Anterior cingulate cortex (tissue), 58 donors: ENCODE results near the gene PLXNA2.

Experiments used
- DNase-seq, 58 donors: peaks; one replicate each; lab custom pipeline; 2025; lab: John Stamatoyannopoulos, UW

Gene PLXNA2

DNA sequence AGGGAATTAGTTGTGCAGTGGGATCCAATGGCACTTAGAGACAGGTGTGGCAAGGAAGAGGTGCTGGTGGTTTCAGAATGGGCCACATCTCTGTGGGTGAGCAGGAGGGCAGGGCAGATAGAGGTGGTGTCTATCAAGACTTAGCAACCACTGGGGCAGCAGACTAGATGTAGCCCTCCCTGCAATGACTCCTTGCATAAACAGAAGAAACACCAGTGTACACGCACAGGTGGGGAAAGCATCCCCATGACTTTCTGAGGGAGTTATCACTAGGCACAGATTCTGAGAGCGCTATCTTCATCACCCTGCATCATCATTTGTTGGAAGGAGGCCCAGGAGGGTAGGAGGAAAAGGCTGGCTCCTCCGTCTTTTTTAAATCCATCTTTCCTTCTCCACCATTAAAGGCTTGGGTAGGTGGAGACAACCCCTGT is 58.4 kb downstream of the PLXNA2 start:
- peak in 7 of 58 donors; percentile 14 to 57 (median 17) for DNase-seq

DNA sequence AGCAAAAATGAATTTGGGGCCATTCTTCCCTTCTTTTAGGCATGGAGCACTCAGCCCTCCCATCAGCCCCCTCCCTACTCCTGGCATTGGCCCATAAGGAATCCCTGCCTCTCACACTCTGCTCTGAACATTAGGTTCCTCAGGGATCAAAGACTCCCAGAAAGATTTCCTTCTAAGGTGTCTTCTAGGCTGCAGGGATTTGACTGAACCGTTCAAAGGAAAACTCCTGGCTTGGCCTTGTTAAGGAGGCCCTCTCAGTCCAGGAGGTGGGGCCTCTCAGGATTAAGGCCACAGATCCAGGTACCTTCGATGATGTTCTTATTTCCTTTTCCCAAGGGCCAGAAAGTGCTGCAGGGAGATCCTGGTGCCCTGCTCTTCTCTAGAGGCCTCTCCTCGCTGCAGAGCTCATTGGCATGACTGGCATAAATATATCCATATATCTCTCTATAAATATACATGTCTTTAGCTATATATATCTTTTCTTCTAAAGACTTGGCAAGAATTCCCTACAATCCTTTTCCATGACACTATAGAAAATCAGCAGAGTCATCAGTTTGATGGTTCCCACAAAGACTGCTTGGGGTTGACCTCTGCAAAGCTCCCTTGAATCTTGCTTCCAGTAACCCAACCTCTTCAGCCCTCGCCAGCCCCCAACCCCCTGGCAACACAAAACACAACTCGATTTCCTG is 59.1 kb downstream of the PLXNA2 start:
- DNase-seq = no peak

DNA sequence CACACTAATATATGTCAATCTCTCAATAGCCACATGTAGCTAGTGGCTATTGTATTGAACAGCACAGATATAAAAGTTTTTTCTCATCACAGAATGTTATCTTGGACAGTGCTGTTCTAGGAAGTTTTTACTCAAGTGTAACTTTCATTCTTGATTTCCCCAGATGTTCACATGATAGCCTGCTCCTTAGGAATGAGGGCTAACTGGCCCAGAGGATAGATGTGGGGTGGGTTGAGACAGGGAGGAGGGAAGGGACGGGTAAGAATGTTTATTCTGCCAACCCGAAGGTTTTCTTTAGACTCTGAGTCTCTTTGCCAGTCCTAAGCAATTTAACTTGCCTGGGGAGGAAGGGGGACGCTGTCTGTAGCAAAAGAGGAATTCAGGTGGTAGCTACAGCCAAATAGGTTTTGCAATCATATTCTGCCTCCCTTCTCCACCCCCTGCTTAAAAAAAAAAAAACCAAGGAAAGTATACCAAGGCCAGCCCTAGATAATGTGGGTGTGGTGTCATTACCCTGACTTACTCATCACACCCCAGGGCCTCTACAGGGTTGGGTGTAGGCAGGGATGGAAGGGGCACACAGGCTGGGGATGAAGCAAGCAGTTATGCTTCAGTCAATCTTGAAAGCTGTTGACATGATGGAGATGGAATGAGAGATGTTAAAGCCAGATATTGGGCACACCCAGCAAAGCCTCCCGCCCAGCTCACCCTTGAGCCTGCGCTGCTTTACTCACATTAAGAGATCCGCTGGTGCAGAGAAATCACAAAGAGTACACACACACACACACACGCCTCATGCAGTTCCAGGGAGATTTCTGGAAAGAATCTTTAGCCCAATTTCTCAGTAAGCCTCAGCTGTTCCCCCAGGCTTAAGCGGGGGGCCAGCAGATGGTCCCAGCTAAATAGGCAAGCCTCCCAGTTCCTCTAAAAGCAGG is 59.9 kb downstream of the PLXNA2 start:
- peak in 2 of 58 donors; percentile 10 to 20 for DNase-seq

DNA sequence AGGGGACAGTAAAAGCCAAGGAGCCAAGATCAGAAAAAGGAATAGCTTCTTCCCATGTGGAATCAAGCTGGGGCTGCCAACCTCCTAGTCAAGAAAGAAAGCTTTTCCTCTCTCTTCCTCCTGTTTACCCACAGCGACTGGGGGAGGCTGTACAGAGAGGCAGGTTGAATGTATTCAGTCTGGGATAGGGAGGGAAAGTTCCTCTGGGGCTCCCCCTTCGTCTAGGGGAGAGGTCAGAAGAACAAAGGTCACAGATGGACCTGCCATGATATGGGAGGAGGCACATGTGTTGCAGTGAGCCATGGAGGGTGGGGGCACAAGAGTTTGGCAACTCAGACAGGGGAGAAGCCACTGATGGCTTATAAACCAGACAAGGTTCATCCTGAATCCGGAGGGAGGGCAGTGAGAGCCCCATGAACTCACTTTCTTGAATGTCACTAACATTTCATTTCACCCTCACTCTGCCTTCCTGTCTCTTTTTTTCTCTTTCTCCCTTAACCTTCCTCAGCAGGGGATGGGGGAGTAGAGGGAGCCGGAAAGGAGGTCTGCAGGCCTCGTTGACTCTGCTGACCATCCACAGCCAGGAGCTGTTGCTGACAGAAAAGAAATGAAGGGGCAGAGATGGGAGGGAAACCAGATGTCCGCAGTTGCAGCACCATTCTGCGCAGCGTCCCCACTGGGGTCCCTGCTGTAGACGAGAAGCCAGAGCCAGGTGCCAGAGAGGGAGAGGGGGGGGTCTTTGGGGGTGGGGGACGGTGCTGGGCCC is 61.1 kb downstream of the PLXNA2 start:
- no peak for DNase-seq

DNA sequence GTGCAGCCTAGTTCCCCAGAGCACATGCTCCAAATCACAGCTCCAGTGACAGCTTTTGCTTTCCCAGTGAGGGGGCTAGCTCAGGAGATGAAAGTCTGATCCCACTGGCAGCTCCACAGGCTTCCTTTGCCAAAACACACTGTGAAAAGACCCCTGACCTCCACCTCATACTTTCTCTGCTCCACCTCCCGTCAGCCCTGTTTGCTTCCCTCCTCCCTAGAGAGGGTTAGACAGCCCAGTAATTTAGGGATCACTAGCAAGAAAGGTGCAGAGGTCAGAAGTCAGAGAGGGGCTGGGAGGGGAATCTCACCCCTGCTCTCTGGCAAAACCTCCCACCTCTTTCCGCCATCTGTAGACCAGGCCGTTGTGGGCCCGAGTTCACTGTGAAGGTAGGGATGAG is 62.8 kb downstream of the PLXNA2 start:
- no peak for DNase-seq

DNA sequence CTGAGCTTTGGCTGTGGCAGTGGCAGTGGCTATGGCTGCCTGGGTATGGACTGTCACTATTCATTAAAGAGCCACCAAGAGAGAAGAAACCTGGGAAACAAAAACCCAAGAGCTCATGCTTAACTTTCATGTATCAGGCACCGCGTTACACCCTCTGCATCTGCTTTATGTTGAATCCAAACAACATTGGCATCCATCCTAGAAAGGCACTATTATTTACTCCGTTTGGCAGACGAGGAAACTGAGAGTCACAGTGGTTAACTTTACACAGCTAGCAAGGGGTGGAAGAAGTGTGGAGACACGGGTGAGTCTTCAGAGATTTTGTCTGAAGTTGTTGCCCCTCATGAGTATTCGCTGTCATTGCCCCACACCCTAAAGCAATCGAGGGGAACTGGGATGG is 63.8 kb downstream of the PLXNA2 start:
- DNase-seq = no peak

DNA sequence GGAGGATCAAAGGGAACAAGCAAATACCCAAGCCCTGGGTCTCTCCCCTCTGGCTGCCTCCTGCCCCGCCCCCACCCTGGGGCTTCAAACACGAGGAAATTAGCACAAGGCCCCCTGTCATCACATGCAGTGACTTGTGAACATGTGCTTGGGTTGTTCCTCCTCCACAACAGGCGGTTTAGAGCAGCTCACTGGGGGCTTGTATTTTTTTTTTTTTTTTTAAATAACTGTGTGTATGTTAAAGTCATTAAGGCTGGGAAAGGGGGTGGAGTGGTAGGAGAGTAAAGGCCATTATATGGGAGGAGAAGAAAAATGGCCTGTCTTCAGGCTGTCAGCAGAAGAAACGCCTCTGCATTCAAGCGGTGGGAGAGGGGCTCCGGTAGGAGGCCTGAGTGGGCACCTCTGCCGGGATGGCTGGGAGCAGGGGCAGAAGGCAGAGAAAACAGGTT is 64.2 kb downstream of the PLXNA2 start:
- no peak for DNase-seq

DNA sequence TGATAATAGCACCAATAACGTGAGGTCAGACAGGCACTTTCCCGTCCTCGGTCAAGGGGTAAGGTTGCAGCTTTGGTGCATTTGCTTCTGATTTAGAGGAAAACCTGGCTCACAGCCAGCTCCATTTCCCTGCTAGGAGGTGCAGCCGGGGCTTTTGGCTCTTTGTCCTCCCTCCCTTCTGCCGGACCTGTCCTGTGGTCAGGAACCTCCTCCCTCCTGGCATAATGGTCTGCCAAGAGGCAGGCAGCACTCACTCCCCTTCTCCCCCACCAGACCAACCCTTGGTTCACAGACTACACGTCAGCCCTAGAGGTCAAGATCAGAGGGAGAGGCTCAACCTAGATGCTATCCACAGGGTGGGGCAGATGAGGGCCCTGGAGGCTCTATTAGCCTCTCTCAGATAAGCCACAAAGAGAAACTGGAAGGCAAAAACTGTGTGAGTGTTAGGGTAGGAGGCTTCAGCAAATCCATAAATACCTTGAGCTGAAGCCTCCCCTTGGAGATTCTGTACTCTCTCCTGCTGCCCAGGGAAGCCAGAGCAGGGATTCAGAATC is 64.8 kb downstream of the PLXNA2 start:
- DNase-seq = peak in 1 of 58 donors; percentile 12

DNA sequence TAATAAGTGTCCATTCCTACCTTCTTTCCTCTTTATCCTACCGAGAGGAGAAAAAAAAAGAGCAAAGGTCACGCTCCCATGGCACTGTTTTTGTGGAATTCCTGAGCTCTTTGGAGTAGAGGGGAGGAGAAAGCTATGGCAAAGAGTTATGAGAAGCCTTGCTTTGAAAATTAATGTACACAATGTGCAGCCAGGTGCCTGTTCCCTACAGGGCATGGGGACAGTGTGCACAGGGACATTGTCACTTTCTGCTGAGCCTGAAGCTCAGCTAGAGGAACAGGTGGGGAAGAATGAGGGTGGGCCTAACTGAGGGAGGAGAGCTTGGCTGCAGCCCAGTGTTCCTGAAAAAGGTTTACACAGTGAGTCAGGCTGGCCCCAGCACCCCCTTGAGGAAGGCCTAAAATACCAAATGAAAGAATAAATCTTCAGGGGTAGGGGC is 66.1 kb downstream of the PLXNA2 start:
- peak in 11 of 58 donors; percentile 9 to 64 (median 36) for DNase-seq

DNA sequence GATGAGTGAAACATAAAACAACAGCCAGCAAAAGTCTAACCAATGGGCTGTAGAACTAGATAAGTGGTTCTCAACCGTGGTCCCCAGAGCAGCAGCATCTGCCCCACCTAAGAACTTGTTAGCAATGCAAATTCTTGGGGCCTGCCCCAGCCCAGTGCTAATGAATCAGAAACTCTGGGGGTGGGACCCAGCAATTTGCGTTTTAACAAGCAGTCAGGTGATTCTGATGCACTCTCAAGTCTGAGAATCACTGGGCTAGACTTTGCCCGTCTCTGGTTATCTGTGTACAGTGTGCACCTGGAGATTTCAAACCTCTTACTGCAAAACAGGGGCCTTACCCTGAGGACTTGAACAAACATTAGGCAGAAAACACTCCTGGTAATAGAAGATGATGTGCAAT is 66.5 kb downstream of the PLXNA2 start:
- no peak for DNase-seq

DNA sequence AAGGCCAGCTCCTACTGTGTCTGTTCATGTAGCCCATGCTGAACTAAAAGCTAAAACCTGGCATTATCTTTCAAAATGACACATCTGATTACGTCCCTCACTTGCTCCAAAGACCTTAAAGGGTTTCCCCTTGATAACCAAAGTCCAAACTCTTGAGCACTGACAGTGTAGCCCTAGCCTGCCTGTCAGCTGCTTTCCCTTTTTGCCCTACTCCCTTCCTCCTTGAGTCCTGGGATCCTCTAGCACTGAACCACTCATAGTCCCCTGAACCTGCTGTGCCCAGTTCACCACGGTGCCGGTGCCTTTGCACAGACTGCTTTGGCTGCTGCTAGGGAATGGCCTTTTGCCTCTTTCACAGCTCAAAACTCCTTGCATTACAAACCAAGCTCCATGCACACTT is 67.5 kb downstream of the PLXNA2 start:
- no peak for DNase-seq

DNA sequence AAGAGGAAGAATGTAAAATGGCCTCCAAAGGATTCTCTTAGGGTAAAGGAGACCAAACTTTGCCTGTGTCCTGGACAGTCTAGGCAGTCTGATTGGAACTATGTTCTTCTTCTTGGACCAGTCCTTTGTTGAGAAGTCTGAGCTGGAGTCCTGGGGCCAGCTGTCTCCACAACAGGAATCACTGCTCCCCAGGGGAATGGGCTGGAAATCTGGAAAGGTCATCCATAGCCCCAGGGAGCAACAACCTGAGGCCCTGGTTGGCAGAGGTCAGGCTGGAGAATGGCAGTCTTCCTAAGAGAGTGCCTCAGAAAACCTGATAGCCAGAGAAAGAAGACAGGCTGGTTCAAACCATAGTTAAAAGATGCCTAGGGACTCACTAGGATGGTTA is 68.7 kb downstream of the PLXNA2 start:
- DNase-seq = no peak

DNA sequence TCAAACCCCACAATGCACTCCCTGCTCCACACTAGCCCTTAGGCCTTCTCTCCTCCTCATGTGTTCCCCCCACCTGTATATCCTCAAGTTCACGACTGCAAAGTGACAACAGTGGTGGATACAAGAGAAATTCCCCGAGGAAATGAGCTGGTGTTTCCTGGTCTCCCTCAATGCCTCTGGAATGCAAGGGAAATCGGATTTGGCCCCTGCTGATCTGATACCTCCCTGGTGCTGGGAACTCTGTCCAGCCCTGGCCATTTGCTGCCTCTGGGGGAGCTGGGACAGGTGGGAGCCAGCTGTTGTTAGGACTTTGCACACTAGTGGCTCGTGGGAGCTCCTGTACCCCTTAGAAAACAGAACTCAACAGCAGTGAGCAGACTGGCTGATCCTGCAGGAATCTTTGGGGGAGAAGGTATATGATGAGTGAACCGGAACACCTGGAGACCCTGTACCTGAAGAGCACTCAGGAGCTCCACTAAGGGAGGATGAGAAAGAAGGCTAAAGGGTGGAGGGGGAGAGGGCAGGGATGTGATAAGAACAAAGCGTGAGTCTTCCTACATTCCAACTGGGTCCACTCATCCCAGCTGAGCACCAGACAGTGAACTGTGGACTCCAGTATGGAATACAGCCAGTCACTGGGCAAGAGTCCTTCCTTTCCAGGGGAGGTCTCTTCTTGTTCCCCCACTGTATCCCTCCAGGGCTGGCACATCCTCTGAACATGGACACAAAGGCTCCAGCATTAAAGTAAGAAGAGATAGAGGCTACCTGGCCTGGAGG is 69.3 kb downstream of the PLXNA2 start:
- DNase-seq = no peak

DNA sequence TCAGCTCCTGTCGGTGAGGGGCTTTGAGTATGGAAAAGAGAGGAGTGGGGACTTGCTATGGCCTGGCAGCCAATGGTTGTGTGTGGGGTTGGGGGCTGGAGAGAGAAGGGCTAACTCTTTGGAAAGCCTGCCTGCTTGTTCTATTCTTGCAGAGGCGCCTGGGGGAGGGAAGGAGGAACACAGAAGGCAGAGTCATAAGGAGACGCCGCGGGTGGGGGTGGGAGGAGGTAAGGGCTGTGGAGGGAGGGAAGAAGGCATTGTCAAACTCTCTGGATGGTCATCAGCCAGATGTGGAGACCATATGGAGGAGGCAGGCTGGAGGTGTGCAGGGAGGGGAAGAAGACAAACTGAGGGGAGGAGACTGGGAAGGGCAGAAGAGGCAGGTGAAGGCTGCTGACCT is 70.0 kb downstream of the PLXNA2 start:
- peak in 17 of 58 donors; percentile 11 to 78 (median 43) for DNase-seq

DNA sequence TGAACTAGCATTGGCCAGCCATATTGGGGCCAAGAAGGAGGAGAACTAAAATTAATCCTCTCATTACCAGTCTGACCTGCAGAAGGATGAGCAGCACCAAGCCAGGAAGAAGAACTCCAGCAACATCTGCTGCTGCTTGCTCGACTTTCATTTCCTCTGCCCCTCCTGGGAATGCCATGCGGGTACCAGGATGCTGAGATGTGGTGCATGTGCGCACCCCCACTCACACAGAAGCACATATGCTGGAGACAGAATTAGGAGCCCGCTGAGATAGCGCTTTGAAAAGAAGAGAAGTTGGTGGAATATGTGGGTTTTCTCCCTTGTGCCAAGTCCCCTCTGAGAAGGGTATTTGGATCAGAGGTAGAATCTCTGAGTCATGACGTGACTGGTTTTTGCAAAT is 70.4 kb downstream of the PLXNA2 start:
- DNase-seq = peak in 13 of 58 donors; percentile 15 to 78 (median 43)

DNA sequence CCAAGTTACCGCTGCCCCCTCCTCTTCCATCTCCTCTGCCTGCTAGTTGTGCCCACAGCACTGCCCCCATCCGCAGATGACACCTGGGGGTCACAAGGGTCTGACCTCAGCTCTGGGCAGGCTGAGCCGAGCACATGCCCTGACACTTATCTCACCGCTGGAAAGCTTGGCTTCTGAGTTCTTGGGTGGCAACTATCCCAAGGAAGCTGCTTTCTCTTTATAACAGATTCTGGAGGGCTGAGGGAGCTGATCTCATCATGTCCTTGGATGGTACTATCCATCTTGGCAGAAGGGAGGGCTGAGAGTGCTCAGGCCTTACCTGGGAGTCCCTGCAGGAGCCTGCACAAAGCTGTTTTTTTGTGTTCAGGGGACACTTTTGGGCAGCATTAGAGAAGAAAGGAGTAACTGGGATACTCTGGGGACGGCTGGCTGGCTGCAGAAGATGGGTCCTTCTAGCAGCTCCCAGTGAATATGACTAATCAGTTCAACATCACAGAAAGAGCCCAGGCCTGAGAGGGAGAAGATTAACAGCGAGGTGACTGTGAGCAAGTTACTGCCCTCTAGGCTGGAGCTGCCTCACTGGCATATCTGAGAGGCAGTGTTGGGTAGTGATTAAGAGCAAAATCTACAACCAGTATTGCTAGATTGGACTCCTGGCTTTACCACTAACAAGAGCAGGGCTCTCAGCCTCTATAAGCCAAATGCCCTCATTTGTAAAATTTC is 71.6 kb downstream of the PLXNA2 start:
- DNase-seq = peak in 1 of 58 donors; percentile 11

DNA sequence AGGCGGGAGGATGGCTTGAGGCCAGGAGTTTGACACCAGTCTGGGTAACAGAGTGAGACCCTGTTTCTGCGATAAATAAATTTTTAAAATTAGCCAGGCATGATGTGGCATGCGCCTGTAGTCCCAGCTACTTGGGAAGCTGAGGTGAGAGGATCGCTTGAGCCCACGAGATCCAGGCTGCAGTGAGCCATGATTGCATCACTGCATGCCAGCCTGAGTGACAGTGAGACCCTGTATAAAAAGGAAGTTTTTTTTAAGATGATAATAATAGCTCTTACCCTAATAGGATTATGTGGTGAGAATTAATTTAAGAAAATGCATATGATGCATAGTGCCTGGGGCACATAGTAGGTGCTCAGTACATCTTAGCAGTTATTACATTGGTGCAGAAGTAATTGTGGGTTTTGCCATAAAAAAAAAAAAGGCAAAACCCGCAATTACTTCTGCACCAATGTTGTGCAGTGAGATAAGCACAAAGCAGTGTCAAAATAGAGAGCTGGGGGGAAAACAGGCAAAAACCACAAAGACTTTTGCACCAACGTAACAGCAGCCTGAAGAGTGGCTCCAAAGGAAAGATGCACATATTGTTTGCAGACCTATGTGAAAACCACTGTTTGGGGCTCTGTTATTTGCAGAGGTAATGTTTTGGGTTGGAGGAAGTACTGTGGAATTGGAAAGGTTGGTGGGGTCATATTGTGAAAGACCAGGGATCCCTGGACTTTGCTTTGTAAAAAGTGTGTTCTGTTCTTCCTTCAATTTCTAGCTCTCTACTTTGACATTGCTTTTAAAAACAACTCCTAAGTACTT is 72.4 kb downstream of the PLXNA2 start:
- no peak for DNase-seq

DNA sequence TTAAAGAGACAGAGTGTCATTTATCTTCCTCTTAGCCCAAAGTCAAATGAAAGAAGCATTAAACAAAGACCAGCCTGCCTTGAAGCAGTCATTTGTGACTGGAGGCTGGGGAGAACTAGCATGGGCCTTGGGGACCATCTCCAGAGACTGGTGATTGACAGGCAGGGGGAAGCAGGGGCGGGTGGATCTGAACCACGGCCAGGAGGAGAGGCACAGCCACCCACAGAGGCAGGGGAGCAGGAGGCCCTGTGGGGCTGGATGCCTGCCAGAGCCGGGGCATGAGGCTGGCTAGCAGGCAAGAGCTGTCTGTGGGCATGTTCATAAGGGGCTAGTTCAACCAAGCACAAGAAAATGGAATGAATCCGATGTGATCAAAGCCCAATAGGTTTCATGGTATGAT is 73.9 kb downstream of the PLXNA2 start:
- peak in 28 of 58 donors; percentile 5 to 61 (median 27) for DNase-seq
